Suprapubic skin (tissue), 4 donors: ENCODE data around the gene PITX1. TPM values are rescaled to one million over a fixed set of nuclear protein-coding genes. Genes with fewer than 3 reads are reported as not detected.

Source experiments
- DNase-seq, 2 donors: peaks; one replicate each; pipeline ENCODE4 v3.0.0-alpha.2; 2019; ENCODE audit warnings: low spot score in 2 of 2
- H3K27ac ChIP-seq: fragments of 200-600 bp; sonication (generic); one replicate; pipeline ENCODE4 v1.5.1; 2019
- H3K27me3 ChIP-seq: fragments of 200-600 bp; sonication (generic); one replicate; pipeline ENCODE4 v1.5.1; 2019
- H3K36me3 ChIP-seq: fragments of 200-600 bp; sonication (generic); one replicate; pipeline ENCODE4 v1.5.1; 2019
- H3K4me1 ChIP-seq: fragments of 200-600 bp; sonication (generic); one replicate; pipeline ENCODE4 v1.5.1; 2019
- H3K4me3 ChIP-seq: fragments of 200-600 bp; sonication (generic); one replicate; pipeline ENCODE4 v1.5.1; 2019; ENCODE audit warnings: mild to moderate bottlenecking
- H3K9me3 ChIP-seq: fragments of 200-600 bp; sonication (generic); one replicate; pipeline ENCODE4 v1.5.1; 2019
- EP300 ChIP-seq: sonication (generic); formaldehyde crosslinking; IDR thresholded peaks from one replicate; pipeline ENCODE4 v1.6.1; 2017; ENCODE audit warnings: antibody characterized with exemption
- POLR2A ChIP-seq, 2 donors: fragments of 450-650 bp; IDR thresholded peaks; one replicate each; pipeline ENCODE4 v1.6.1; 2017; ENCODE audit warnings: antibody characterized with exemption in 2 of 2, mild to moderate bottlenecking in 2 of 2, moderate library complexity in 2 of 2
- POLR2AphosphoS5 ChIP-seq, 3 donors: sonication (generic); formaldehyde crosslinking; IDR thresholded peaks; one replicate each; pipeline ENCODE4 v1.6.1; 2017; ENCODE audit warnings: antibody characterized with exemption in 3 of 3
- WGBS: methylation state at CpG from one replicate; pipeline ENCODE4 v1.1.5; 2018; 5-methylcytosine and 5-hydroxymethylcytosine counted together
- total RNA-seq, 4 donors: library from RNA; depleted of rRNA; stranded (reverse); fragments of >200 nt; gene quantifications; one replicate each; pipeline ENCODE4 v1.1.0, GENCODE V29; 2016
- TF ChIP-seq, protein P1 (sequence below), 2 donors: fragments of 200-600 bp in 1 of 2; fragments of 450-650 bp in 1 of 2; sonication (generic) in 1 of 2; IDR thresholded peaks; one replicate each; pipeline ENCODE4 v1.5.1; 2016 to 2019; ENCODE audit warnings: antibody characterized with exemption in 2 of 2, mild to moderate bottlenecking in 1 of 2, moderate library complexity in 1 of 2

Gene PITX1
- total RNA-seq, 4 donors from 2014 or later = 0.64 to 2.4 (median 1.4) TPM

DNA sequence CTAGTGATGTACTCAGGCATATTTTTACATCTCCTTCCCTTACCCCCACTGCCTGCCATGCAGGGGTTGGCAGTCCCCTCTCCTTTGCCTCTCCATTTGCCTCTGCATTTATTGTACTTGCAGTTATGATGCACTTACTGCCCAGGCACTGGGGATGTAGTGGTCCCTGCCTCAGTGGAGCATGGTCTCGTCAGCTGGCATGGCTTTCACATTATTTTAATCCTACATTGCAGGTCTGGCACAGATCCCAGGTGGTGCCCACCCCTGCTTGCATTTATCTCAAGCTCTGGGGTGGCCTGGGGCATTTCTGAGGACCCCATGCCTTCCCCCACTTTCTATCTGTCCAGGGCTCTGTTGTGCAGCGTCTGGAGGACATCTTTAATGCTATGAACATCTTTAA lies 23.2 kb upstream of the PITX1 start:
- TF ChIP-seq EP300 (no peak), POLR2A (IDR thresholded peaks at IDR 0.05) (no peak), POLR2AphosphoS5 (IDR thresholded peaks at IDR 0.05) (no peak)
- TF ChIP-seq, protein P1, sequence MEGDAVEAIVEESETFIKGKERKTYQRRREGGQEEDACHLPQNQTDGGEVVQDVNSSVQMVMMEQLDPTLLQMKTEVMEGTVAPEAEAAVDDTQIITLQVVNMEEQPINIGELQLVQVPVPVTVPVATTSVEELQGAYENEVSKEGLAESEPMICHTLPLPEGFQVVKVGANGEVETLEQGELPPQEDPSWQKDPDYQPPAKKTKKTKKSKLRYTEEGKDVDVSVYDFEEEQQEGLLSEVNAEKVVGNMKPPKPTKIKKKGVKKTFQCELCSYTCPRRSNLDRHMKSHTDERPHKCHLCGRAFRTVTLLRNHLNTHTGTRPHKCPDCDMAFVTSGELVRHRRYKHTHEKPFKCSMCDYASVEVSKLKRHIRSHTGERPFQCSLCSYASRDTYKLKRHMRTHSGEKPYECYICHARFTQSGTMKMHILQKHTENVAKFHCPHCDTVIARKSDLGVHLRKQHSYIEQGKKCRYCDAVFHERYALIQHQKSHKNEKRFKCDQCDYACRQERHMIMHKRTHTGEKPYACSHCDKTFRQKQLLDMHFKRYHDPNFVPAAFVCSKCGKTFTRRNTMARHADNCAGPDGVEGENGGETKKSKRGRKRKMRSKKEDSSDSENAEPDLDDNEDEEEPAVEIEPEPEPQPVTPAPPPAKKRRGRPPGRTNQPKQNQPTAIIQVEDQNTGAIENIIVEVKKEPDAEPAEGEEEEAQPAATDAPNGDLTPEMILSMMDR (IDR thresholded peaks at IDR 0.05) = no peak
- peaks cover 60% of the 10 kb centered on the region for H3K27me3 ChIP-seq
- 84% methylated on average over 2 of the region's 2 CpGs for WGBS
- no peak for DNase-seq
- no peaks in the 10 kb centered on the region for H3K9me3 ChIP-seq
- no peak overlapping the region for H3K27ac ChIP-seq
- H3K4me3 ChIP-seq = no peak overlapping the region
- H3K4me1 ChIP-seq = no peaks in the 10 kb centered on the region
- no peaks in the 10 kb centered on the region for H3K36me3 ChIP-seq

DNA sequence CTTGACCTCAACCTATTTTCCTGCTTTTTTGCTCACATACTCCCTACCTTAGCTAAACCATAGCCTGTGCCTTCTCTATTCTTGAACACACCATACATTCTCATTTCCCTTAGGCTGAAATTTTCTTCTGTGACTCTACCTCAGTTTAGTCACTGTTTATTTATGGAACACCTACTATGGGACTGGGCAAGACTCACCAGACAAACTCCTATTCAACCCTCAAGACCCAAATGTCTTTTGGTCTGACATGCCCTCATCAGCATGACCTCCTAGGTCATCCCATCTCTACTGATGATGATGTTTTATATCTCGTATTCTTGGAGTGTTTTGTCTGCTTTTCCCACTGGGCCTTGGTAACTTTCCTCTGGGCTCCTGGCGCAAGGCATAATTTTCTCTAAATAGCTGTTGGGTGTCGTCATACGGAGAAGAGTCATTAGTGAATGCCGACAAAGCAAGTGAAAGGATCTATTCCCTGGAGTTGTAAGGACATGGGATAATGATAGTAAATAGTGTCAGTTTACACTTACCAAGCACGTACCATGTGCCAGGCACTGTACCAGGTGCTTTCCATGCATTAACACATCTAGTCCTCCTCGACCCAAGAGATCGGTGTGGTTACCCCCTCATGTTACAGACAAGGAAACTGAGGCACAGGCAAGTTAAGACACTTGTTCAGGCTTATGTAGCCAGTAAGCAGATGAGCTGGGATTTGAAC lies 22.4 kb upstream of the PITX1 start:
- no peaks in the 10 kb centered on the region for H3K36me3 ChIP-seq
- H3K4me1 ChIP-seq = no peaks in the 10 kb centered on the region
- no peak overlapping the region for H3K4me3 ChIP-seq
- no peak overlapping the region for H3K27ac ChIP-seq
- WGBS = 81% methylated on average over 8 of the region's 8 CpGs
- TF ChIP-seq EP300 (no peak), POLR2AphosphoS5 (IDR thresholded peaks at IDR 0.05) (no peak)
- TF ChIP-seq, protein P1 (IDR thresholded peaks at IDR 0.05) = no peak
- peaks cover 65% of the 10 kb centered on the region for H3K27me3 ChIP-seq
- no peak for DNase-seq
- H3K9me3 ChIP-seq = no peaks in the 10 kb centered on the region

GRCh38 chr5:135055396-135055795 lies 21.4 kb upstream of the PITX1 start:
- DNase-seq = no peak
- TF ChIP-seq POLR2AphosphoS5 (IDR thresholded peaks at IDR 0.05) (no peak), POLR2A (IDR thresholded peaks at IDR 0.05) (no peak), EP300 (no peak)
- TF ChIP-seq, protein P1 (IDR thresholded peaks at IDR 0.05) = no peak
- Histone ChIP-seq H3K4me3 (no peak overlapping the region), H3K27me3 (peaks cover 76% of the 10 kb centered on the region), H3K9me3 (no peaks in the 10 kb centered on the region), H3K27ac (no peak overlapping the region), H3K36me3 (no peaks in the 10 kb centered on the region), H3K4me1 (no peaks in the 10 kb centered on the region)
- WGBS = 67% methylated on average over 5 of the region's 5 CpGs

DNA sequence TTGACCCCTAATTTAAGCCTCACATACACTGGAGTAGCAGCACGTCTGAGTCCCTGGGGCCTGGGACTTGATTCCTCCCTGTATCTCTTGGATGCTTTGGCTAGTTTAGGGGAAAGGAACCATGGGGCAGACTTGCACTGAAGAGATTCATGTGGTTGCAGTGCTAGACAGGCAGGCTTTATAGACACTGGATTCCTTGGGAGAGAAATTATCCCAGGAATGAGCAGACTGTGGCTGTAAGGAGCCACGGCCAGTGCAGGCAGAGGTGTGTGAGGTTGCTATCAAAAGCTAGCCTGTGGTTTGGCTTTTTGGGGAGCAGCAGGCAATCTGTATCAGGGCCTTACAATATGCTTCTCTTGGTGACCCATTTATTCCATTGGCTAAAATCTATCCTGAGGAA lies 20.5 kb upstream of the PITX1 start:
- no peaks in the 10 kb centered on the region for H3K36me3 ChIP-seq
- no peaks in the 10 kb centered on the region for H3K4me1 ChIP-seq
- DNase-seq = no peak
- no peak overlapping the region for H3K27ac ChIP-seq
- H3K27me3 ChIP-seq = peaks cover 80% of the 10 kb centered on the region
- TF ChIP-seq, protein P1 (IDR thresholded peaks at IDR 0.05) = no peak
- TF ChIP-seq POLR2AphosphoS5 (IDR thresholded peaks at IDR 0.05) = no peak
- no peak for TF ChIP-seq EP300
- no peak for TF ChIP-seq POLR2A (IDR thresholded peaks at IDR 0.05)
- 67% methylated on average over 1 of the region's 2 CpGs for WGBS
- H3K4me3 ChIP-seq = no peak overlapping the region
- no peaks in the 10 kb centered on the region for H3K9me3 ChIP-seq

GRCh38 chr5:135053989-135054388 lies 20.0 kb upstream of the PITX1 start:
- Histone ChIP-seq H3K27me3 (peaks cover 81% of the 10 kb centered on the region), H3K4me1 (no peaks in the 10 kb centered on the region), H3K9me3 (no peaks in the 10 kb centered on the region), H3K36me3 (no peaks in the 10 kb centered on the region), H3K4me3 (no peak overlapping the region), H3K27ac (no peak overlapping the region)
- 38% methylated on average over 7 of the region's 8 CpGs for WGBS
- DNase-seq = no peak
- TF ChIP-seq, protein P1 (IDR thresholded peaks at IDR 0.05) = no peak
- TF ChIP-seq EP300 (no peak), POLR2A (IDR thresholded peaks at IDR 0.05) (no peak), POLR2AphosphoS5 (IDR thresholded peaks at IDR 0.05) (no peak)
